PC-9 (cell line): Measurements from ENCODE around the gene NUB1. TPM values are rescaled to one million over a fixed set of nuclear protein-coding genes. Genes with fewer than 3 reads are reported as not detected.

Source experiments
- BruUV-seq: library from RNA; stranded (reverse); fragments of 400-500 nt; replicated peaks from 2 replicates; lab custom pipeline; 2021; lab: Mats Ljungman, UMichigan
- CTCF ChIA-PET: fragments of 300-600 bp; sonication (Branson Sonifier 250); formaldehyde crosslinking; loops from one replicate; lab custom pipeline; 2022; ENCODE audit warnings: antibody characterized with exemption; lab: Charles Lee
- POLR2A ChIA-PET: fragments of 300-600 bp; sonication (Branson Sonifier 250); formaldehyde crosslinking; loops from one replicate; lab custom pipeline; 2022; ENCODE audit warnings: antibody characterized with exemption; ENCODE audit not compliant: unreplicated experiment; lab: Charles Lee
- DNase-seq, 2 experiments: peaks; one replicate each; pipeline versions ENCODE4 v3.0.0 to v3.0.0-alpha.2; 2015 to 2022; ENCODE audit warnings: mixed read lengths in 1 of 2
- H2AFZ ChIP-seq: fragments of 200-600 bp; sonication (generic); 2 replicates; pipeline ENCODE4 v1.8.1; 2017; ENCODE audit warnings: antibody characterized with exemption
- H3F3A ChIP-seq: fragments of 200-600 bp; sonication (generic); 2 replicates; pipeline ENCODE4 v1.8.1; 2017; ENCODE audit warnings: antibody characterized with exemption, mild to moderate bottlenecking, low read depth; ENCODE audit not compliant: insufficient read depth
- H3K27ac ChIP-seq: fragments of 200-600 bp; sonication (generic); 2 replicates; pipeline ENCODE4 v1.6.1; 2016; ENCODE audit warnings: mixed run types
- H3K27me3 ChIP-seq: fragments of 200-600 bp; sonication (generic); 2 replicates; pipeline ENCODE4 v1.6.1; 2016; ENCODE audit warnings: low read depth, mixed run types; ENCODE audit not compliant: insufficient read depth
- H3K36me3 ChIP-seq: fragments of 200-600 bp; sonication (generic); 2 replicates; pipeline ENCODE4 v1.6.1; 2016; ENCODE audit warnings: low read depth, mixed run types
- H3K4me1 ChIP-seq: fragments of 200-600 bp; sonication (generic); replicated peaks from 2 replicates; pipeline ENCODE4 v1.6.1; 2016; ENCODE audit warnings: mixed run types; ENCODE audit not compliant: insufficient read depth
- H3K4me2 ChIP-seq: fragments of 200-600 bp; sonication (generic); 2 replicates; pipeline ENCODE4 v1.6.1; 2017; ENCODE audit warnings: mixed run types
- H3K4me3 ChIP-seq: fragments of 200-600 bp; sonication (generic); 2 replicates; pipeline ENCODE4 v1.6.1; 2016; ENCODE audit warnings: mixed run types
- H3K79me2 ChIP-seq: fragments of 200-600 bp; sonication (generic); 2 replicates; pipeline ENCODE4 v1.6.1; 2017; ENCODE audit warnings: low read depth, mixed run types
- H3K9me2 ChIP-seq: fragments of 200-600 bp; sonication (generic); 2 replicates; pipeline ENCODE4 v1.8.1; 2017; ENCODE audit warnings: mild to moderate bottlenecking; ENCODE audit not compliant: insufficient read depth
- H3K9me3 ChIP-seq: fragments of 200-600 bp; sonication (generic); 2 replicates; pipeline ENCODE4 v1.8.1; 2016; ENCODE audit warnings: low read depth; ENCODE audit not compliant: insufficient read depth
- H4K20me1 ChIP-seq: fragments of 200-600 bp; sonication (generic); 2 replicates; pipeline ENCODE4 v1.8.1; 2017; ENCODE audit not compliant: insufficient read depth
- EZH2 ChIP-seq: fragments of 200-600 bp; sonication (generic); IDR thresholded peaks from 2 replicates; pipeline ENCODE4 v1.8.0; 2017; ENCODE audit warnings: antibody characterized with exemption, low read depth
- intact Hi-C: fragments of 100-400 bp; cut with micrococcal nuclease; formaldehyde crosslinking; loops from one replicate; pipeline ENCODE4 v1.10.0; 2022; ENCODE audit not compliant: unreplicated experiment
- total RNA-seq: library from RNA; stranded (reverse); gene quantifications from 2 replicates; pipeline ENCODE4 v1.2.3, GENCODE V29; 2021
- TF ChIP-seq, protein P1 (sequence below): fragments of 200-600 bp; sonication (generic); conservative IDR thresholded peaks from 2 replicates; pipeline ENCODE4 v1.6.1; 2017; ENCODE audit warnings: mixed run types, antibody characterized with exemption, mild to moderate bottlenecking, moderate library complexity

Gene NUB1
- total RNA-seq, 1 experiment from 2014 or later: 80.6 TPM

DNA sequence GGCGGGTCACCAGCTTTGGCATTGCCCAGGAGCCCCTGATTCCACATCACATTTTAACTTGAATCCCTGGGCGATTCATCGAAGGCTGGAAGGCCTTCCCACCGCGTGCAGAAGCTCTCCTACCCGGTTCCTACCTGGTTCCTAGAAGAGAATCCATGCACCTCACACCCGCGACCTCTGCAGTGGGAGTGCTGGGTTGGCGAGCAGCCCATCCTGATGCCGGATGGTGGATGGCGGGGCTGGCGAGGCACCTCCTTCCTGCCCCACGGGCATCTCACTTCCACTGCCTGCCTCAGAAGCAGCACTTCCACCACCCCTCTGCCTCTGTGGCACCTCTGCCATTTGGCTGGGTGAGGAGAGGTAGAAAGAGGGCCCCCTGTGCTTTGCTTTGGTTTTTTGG, 32.0 kb downstream of the NUB1 start:
- Histone ChIP-seq H3K27me3 (no peaks in the 10 kb centered on the region), H3K36me3 (peaks cover 10% of the 10 kb centered on the region), H3K79me2 (no peaks in the 10 kb centered on the region), H3K9me2 (no peaks in the 10 kb centered on the region), H3F3A (no peaks in the 10 kb centered on the region; the same call in 1 of the 2 replicates), H3K4me3 (no peak overlapping the region), H3K9me3 (no peaks in the 10 kb centered on the region), H3K27ac (no peak overlapping the region), H2AFZ (no peak overlapping the region), H3K4me1 (no peaks in the 10 kb centered on the region), H4K20me1 (peaks cover 4% of the 10 kb centered on the region; the same call in 1 of the 2 replicates), H3K4me2 (no peak overlapping the region)
- ChIA-PET CTCF (no interaction called here), POLR2A (no interaction called here)
- TF ChIP-seq EZH2: no peak
- TF ChIP-seq, protein P1, sequence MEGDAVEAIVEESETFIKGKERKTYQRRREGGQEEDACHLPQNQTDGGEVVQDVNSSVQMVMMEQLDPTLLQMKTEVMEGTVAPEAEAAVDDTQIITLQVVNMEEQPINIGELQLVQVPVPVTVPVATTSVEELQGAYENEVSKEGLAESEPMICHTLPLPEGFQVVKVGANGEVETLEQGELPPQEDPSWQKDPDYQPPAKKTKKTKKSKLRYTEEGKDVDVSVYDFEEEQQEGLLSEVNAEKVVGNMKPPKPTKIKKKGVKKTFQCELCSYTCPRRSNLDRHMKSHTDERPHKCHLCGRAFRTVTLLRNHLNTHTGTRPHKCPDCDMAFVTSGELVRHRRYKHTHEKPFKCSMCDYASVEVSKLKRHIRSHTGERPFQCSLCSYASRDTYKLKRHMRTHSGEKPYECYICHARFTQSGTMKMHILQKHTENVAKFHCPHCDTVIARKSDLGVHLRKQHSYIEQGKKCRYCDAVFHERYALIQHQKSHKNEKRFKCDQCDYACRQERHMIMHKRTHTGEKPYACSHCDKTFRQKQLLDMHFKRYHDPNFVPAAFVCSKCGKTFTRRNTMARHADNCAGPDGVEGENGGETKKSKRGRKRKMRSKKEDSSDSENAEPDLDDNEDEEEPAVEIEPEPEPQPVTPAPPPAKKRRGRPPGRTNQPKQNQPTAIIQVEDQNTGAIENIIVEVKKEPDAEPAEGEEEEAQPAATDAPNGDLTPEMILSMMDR: no peak
- no peak for DNase-seq
- no TSS peak for BruUV-seq
- intact Hi-C loops: no loop called here

DNA sequence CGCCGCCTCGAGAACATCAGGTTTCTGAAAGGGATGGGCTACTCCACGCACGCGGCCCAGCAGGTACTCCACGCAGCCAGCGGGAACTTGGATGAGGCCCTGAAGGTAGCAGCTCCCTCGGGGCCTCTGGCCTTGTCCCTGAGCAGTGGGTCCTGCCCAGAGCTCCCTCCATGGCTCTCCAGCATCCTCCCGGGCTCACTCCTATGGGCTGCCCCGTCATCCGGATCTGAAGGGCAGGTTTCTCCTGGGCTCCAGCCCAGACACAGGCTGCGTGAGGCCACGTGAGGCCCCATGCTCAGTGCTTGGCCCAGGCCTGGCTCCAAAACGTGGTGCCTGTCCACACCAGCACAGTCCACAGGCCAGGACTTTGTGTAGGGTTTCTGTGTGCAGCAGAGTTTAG, 32.5 kb downstream of the NUB1 start:
- H3K27me3 ChIP-seq: no peaks in the 10 kb centered on the region
- no peak overlapping the region for H3K4me2 ChIP-seq
- TF ChIP-seq, protein P1: no peak
- no peak for TF ChIP-seq EZH2
- no peak overlapping the region for H2AFZ ChIP-seq
- intact Hi-C loops: no loop called here
- H4K20me1 ChIP-seq: peaks cover 4% of the 10 kb centered on the region; the same call in 1 of the 2 replicates
- no peak overlapping the region for H3K27ac ChIP-seq
- no peaks in the 10 kb centered on the region for H3K9me3 ChIP-seq
- peaks cover 10% of the 10 kb centered on the region for H3K36me3 ChIP-seq
- no peak for DNase-seq
- H3K9me2 ChIP-seq: no peaks in the 10 kb centered on the region
- H3K79me2 ChIP-seq: no peaks in the 10 kb centered on the region
- no peaks in the 10 kb centered on the region for H3K4me1 ChIP-seq
- ChIA-PET POLR2A (no interaction called here), CTCF (no interaction called here)
- no peak overlapping the region for H3K4me3 ChIP-seq
- no TSS peak for BruUV-seq
- H3F3A ChIP-seq: no peaks in the 10 kb centered on the region; the same call in 1 of the 2 replicates

DNA sequence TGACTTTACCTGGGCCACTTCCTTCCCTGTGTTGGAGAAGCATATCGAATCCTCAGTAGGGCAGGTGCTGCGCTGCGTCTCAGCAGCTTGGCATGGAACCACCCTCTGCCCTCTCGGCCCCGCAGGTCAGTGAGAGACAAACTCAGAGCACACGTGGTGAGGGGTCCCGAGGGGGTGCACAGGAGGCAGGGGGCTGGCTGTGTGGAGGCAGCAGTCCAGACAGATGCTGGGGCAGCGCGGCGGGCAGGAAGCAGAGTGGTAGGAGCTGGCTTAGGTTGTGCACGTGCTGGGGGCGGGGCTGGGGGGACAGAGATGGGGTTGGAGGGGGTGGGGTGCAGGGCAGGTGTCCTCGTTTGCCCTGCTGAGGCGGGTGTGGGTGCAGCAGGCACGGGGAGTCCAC, 33.1 kb downstream of the NUB1 start:
- no TSS peak for BruUV-seq

More for the DNA sequence above, 33.1 kb downstream of the NUB1 start:
- Histone ChIP-seq H3K9me2 (no peaks in the 10 kb centered on the region), H3K36me3 (peaks cover 7% of the 10 kb centered on the region), H3K79me2 (no peaks in the 10 kb centered on the region), H3K4me1 (no peaks in the 10 kb centered on the region), H2AFZ (no peak overlapping the region), H3K4me3 (no peak overlapping the region), H3K4me2 (no peak overlapping the region), H4K20me1 (peaks cover 4% of the 10 kb centered on the region; the same call in 1 of the 2 replicates), H3K27ac (no peak overlapping the region), H3K27me3 (no peaks in the 10 kb centered on the region), H3K9me3 (no peaks in the 10 kb centered on the region), H3F3A (peaks cover 5% of the 10 kb centered on the region; the same call in 1 of the 2 replicates)
- TF ChIP-seq EZH2: no peak
- TF ChIP-seq, protein P1: no peak
- no peak for DNase-seq
- ChIA-PET POLR2A (no interaction called here), CTCF (no interaction called here)
- intact Hi-C loops: no loop called here
